ENCODE results near the gene CDH22.

CDH22 gene

DNA sequence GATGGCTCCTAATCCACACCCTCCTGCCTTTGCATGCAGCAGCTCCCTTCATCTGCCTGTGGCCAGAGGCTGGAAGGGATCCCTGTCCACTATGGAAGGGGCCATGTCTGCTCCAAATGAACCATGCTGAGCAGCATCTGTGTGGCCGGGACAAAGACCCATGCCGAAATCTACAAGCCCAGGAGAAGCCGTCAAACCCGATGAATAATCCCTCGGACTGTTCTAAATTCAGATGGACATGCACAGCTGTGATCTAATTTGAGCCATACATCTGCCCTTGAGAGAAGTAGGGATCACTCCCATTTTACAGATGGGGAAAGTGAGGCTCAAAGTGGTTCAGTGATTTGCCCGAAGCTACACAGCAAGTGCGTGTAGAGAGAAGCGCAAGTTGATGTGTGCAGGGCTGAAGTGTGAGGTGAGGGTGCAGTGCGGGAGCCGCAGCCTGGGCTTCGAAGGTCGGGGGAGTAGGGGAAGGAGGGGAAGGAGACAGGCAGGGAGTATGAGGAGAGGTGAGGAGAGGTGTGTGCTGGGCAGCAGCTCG, 22.6 kb upstream of the CDH22 start:
- Histone ChIP-seq H3K27ac (ENCODE audit: low read depth, low read length) (no peak overlapping the region), H3K9me3 (ENCODE audit: control insufficient read depth, insufficient read depth, low read length) (no peaks in the 10 kb centered on the region), H3K9ac (ENCODE audit: low read depth, low read length) (no peak overlapping the region), H3K27me3 (ENCODE audit: control insufficient read depth, insufficient read depth, low read length) (peaks cover 3% of the 10 kb centered on the region; the same call in 1 of the 2 replicates), H3K4me1 (ENCODE audit: control insufficient read depth, insufficient read depth, low read length) (peaks cover 14% of the 10 kb centered on the region), H3K36me3 (ENCODE audit: control insufficient read depth, insufficient read depth, low read length) (no peaks in the 10 kb centered on the region), H3K4me3 (ENCODE audit: low read depth, low read length) (no peak overlapping the region)

DNA sequence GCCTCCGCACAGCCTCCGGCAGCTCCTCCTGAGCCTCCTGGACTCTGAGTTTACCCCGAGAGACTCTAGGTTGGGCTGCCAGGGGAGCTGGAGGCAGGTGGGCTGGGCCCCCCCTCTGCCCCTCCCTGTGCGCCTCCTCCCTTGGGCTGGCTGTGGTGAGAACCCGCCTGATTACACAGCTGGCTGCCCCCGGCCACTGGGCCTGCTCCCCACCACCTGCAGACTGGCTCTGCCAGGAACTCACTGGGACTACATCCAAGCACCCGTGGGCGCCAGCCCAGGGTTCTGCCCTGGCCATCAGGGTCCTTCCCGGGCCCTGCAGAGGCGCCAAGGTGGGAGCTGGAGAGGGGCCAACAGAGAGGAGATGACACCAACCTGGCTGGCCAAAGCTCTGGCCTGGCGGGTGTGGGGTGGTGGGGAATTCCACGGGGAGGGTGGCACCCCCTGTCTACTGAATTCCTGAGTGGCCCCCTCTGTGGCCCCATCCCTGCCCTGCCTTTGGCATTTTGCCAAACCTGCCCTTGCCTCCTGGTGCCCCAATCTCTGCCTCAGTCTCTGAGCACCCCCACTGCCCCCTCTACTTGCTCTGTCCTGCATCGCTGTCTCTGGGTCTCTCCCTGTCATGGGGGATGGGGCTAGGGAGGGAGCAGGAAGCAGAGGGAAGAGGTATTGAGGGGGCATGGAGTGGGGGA, 21.9 kb upstream of the CDH22 start:
- Histone ChIP-seq H3K27me3 (ENCODE audit: control insufficient read depth, insufficient read depth, low read length) (no peaks in the 10 kb centered on the region), H3K9me3 (ENCODE audit: control insufficient read depth, insufficient read depth, low read length) (no peaks in the 10 kb centered on the region), H3K9ac (ENCODE audit: low read depth, low read length) (no peak overlapping the region), H3K4me1 (ENCODE audit: control insufficient read depth, insufficient read depth, low read length) (peaks cover 14% of the 10 kb centered on the region), H3K36me3 (ENCODE audit: control insufficient read depth, insufficient read depth, low read length) (no peaks in the 10 kb centered on the region), H3K4me3 (ENCODE audit: low read depth, low read length) (no peak overlapping the region), H3K27ac (ENCODE audit: low read depth, low read length) (no peak overlapping the region)

DNA sequence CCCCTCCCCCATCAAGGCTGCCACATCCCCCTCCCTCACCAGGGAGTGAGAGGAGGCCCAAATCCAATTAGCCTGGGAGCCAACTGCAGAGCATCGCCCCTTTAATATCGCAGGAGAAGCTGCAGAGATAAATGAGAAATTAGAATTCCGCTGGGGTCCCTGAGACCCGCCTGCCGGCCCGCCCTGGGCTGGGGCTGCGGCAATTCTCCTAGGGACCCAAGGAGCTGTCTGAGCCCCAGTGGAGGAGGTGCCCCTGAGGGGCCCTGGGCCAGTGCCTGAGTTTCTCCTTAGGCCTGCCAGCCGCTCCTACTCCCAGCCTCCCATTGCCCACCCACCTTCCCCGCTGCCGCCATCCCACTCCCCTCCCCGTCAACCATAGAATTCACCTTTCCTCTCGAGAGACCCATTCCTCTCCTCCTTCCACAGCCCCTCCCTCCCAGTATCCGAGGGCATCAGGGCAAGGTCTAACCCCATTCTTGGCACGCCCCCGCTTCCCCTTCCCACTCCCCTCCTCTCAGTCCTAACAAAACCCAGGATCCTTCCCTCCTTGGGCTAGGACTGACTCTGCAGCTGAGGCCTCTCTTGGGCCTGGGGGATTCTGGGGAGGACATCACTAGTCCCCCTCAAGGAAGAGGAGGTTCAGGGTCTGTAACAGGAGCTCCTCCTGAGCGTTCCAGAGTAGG, 20.0 kb upstream of the CDH22 start:
- H3K4me3 ChIP-seq (ENCODE audit: low read depth, low read length), result no peak overlapping the region
- H3K4me1 ChIP-seq (ENCODE audit: control insufficient read depth, insufficient read depth, low read length), result peaks cover 5% of the 10 kb centered on the region; the same call in 1 of the 2 replicates
- no peaks in the 10 kb centered on the region for H3K36me3 ChIP-seq (ENCODE audit: control insufficient read depth, insufficient read depth, low read length)
- no peaks in the 10 kb centered on the region for H3K9me3 ChIP-seq (ENCODE audit: control insufficient read depth, insufficient read depth, low read length)
- no peak overlapping the region for H3K27ac ChIP-seq (ENCODE audit: low read depth, low read length)
- no peak overlapping the region for H3K9ac ChIP-seq (ENCODE audit: low read depth, low read length)
- H3K27me3 ChIP-seq (ENCODE audit: control insufficient read depth, insufficient read depth, low read length), result no peaks in the 10 kb centered on the region

DNA sequence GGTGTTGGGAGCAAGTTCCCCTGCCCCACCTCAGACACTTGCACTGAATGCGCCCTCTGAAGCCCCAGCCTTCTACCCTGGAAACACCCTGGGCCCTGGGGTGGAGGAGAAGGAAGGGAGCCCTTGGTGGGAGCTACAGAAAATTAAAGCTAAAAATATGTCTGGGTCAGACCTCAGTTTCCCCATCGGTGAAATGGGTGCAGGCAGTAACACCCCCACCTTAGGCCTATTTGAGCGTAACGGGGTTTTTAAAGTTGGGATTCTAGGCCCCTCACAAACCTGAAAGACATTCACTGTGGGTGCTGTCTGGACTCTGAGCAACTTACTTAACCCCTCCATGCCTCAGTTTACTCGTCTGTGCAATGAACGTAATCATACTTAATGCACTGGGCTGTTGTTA, 19.3 kb upstream of the CDH22 start:
- no peaks in the 10 kb centered on the region for H3K9me3 ChIP-seq (ENCODE audit: control insufficient read depth, insufficient read depth, low read length)
- H3K27ac ChIP-seq (ENCODE audit: low read depth, low read length), result no peak overlapping the region
- H3K4me1 ChIP-seq (ENCODE audit: control insufficient read depth, insufficient read depth, low read length), result peaks cover 3% of the 10 kb centered on the region; the same call in 1 of the 2 replicates
- no peak overlapping the region for H3K9ac ChIP-seq (ENCODE audit: low read depth, low read length)
- no peaks in the 10 kb centered on the region for H3K36me3 ChIP-seq (ENCODE audit: control insufficient read depth, insufficient read depth, low read length)
- no peak overlapping the region for H3K4me3 ChIP-seq (ENCODE audit: low read depth, low read length)
- no peaks in the 10 kb centered on the region for H3K27me3 ChIP-seq (ENCODE audit: control insufficient read depth, insufficient read depth, low read length)

DNA sequence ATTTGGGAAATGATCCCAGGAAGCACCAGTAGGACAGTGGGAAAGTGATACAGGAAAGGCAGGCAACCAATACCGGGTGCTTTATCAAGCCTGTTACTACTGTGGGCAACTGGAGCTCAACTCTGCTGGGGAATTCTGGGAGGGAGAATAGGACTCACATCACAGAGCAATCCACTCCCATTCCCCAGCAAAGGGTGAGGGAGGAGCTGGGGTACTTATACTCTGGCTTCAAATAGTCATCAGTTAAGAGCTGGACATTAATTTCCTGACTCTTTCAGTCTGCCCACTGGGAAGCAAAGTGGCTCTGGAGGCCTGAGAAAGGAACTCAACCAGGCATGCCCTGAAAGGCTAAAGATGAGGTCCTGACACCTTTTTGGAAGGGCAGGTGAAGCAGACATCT, 17.5 kb upstream of the CDH22 start:
- Histone ChIP-seq H3K9ac (ENCODE audit: low read depth, low read length) (no peak overlapping the region), H3K9me3 (ENCODE audit: control insufficient read depth, insufficient read depth, low read length) (no peaks in the 10 kb centered on the region), H3K27ac (ENCODE audit: low read depth, low read length) (no peak overlapping the region), H3K36me3 (ENCODE audit: control insufficient read depth, insufficient read depth, low read length) (no peaks in the 10 kb centered on the region), H3K4me1 (ENCODE audit: control insufficient read depth, insufficient read depth, low read length) (no peaks in the 10 kb centered on the region; the same call in 1 of the 2 replicates), H3K4me3 (ENCODE audit: low read depth, low read length) (no peak overlapping the region), H3K27me3 (ENCODE audit: control insufficient read depth, insufficient read depth, low read length) (no peaks in the 10 kb centered on the region)

DNA sequence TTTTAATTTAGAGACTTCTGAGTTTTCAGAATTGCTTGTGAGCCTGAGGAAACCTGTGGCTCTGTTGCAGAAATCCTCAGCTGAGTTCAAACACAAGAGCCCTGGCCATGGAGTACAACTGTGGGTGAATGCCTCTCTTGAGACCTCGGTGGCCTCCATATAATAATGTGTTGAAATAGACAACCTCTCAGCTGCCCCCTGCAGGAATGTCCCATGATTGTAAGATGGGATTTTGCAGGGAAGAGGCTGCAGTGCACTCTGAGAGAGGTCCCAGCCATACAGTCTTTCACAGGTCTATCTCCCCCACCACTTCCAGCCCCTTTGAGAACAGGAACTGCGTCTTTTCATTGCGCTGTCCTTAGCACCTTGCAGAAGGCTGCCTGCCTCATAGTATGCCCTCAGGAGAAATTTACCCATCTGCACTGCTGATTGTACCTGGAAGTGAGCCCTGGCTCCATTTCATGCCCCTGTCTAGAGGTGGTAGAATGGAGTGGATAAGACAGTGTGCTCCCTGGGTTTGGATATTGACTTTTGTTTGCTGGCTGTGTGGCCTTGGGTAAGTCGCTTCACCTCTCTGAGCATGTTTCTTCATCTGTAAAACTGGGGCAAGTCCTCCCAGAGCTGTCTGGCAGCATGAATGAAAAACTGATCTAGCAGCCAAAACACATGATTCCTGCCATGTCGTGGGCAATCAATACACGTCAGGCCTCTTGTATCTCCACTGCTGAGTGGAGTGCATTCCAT, 16.8 kb upstream of the CDH22 start:
- Histone ChIP-seq H3K4me1 (ENCODE audit: control insufficient read depth, insufficient read depth, low read length) (no peaks in the 10 kb centered on the region), H3K27me3 (ENCODE audit: control insufficient read depth, insufficient read depth, low read length) (no peaks in the 10 kb centered on the region), H3K27ac (ENCODE audit: low read depth, low read length) (no peak overlapping the region), H3K9ac (ENCODE audit: low read depth, low read length) (no peak overlapping the region), H3K36me3 (ENCODE audit: control insufficient read depth, insufficient read depth, low read length) (no peaks in the 10 kb centered on the region), H3K9me3 (ENCODE audit: control insufficient read depth, insufficient read depth, low read length) (no peaks in the 10 kb centered on the region), H3K4me3 (ENCODE audit: low read depth, low read length) (no peak overlapping the region)

DNA sequence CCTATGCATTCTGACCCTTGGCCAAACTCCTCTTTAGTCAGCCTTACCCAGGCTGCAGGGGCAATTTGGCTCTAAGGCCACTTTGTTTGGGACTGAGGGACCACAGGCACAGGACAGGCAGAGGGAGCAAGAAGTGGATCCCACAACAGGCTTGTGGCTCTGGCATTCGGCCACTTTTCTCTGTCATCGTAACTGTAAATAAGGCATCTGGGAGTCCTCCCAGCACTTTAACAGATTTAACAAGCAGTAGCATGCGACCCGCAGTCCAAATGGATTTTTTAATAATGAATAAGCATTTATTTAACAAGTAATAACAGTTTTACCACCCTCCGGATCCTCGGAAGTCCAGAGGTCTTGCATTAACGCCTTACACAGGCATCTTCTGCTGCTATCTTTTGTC, 16.1 kb upstream of the CDH22 start:
- H3K27ac ChIP-seq (ENCODE audit: low read depth, low read length), result no peak overlapping the region
- H3K36me3 ChIP-seq (ENCODE audit: control insufficient read depth, insufficient read depth, low read length), result no peaks in the 10 kb centered on the region
- no peaks in the 10 kb centered on the region for H3K4me1 ChIP-seq (ENCODE audit: control insufficient read depth, insufficient read depth, low read length)
- H3K9ac ChIP-seq (ENCODE audit: low read depth, low read length), result no peak overlapping the region
- H3K4me3 ChIP-seq (ENCODE audit: low read depth, low read length), result no peak overlapping the region
- no peaks in the 10 kb centered on the region for H3K9me3 ChIP-seq (ENCODE audit: control insufficient read depth, insufficient read depth, low read length)
- H3K27me3 ChIP-seq (ENCODE audit: control insufficient read depth, insufficient read depth, low read length), result no peaks in the 10 kb centered on the region

DNA sequence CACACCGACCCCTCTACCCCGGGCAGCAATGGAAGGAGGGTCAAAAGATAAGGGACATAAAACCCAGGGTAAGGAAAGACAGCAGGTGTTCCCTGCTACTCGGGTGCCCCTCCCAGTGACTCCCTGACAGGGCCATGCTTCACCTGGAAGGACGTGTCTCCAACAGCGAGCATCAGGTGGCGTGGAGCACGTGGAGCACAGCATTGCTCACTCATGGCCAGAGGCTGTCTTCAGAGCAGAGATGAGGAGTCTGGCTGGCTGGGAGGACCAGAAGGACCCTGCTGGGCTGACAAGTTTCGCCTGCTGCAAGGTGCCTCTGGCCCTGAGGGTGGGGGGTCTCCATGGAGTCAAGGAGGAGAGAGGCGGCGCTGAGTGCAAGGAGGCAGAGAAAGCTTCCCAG, 15.3 kb upstream of the CDH22 start:
- Histone ChIP-seq H3K9ac (ENCODE audit: low read depth, low read length) (no peak overlapping the region), H3K36me3 (ENCODE audit: control insufficient read depth, insufficient read depth, low read length) (no peaks in the 10 kb centered on the region), H3K27me3 (ENCODE audit: control insufficient read depth, insufficient read depth, low read length) (no peaks in the 10 kb centered on the region), H3K9me3 (ENCODE audit: control insufficient read depth, insufficient read depth, low read length) (no peaks in the 10 kb centered on the region), H3K27ac (ENCODE audit: low read depth, low read length) (no peak overlapping the region), H3K4me1 (ENCODE audit: control insufficient read depth, insufficient read depth, low read length) (no peaks in the 10 kb centered on the region), H3K4me3 (ENCODE audit: low read depth, low read length) (no peak overlapping the region)

DNA sequence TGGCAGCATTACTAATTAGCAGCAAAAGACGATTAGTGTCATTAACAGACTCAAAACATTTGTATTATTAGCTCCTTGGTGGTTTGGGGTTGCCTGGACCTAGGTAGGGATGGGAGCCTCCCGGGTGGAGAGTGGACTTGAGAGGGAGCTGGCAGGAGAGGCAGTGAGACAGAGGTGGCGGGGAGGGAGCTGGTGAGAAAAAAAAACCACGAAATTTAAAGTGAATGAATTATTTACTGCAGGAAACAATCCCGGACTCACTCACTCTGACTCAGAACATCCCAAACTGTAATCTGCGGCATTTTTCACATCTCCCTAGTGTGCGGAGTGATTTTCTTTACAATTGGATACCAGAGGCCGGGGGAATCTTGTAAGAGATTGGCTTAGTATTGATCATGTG, 14.3 kb upstream of the CDH22 start:
- Histone ChIP-seq H3K9me3 (ENCODE audit: control insufficient read depth, insufficient read depth, low read length) (no peaks in the 10 kb centered on the region), H3K4me1 (ENCODE audit: control insufficient read depth, insufficient read depth, low read length) (no peaks in the 10 kb centered on the region), H3K36me3 (ENCODE audit: control insufficient read depth, insufficient read depth, low read length) (no peaks in the 10 kb centered on the region), H3K4me3 (ENCODE audit: low read depth, low read length) (no peak overlapping the region), H3K9ac (ENCODE audit: low read depth, low read length) (no peak overlapping the region), H3K27me3 (ENCODE audit: control insufficient read depth, insufficient read depth, low read length) (no peaks in the 10 kb centered on the region), H3K27ac (ENCODE audit: low read depth, low read length) (no peak overlapping the region)

DNA sequence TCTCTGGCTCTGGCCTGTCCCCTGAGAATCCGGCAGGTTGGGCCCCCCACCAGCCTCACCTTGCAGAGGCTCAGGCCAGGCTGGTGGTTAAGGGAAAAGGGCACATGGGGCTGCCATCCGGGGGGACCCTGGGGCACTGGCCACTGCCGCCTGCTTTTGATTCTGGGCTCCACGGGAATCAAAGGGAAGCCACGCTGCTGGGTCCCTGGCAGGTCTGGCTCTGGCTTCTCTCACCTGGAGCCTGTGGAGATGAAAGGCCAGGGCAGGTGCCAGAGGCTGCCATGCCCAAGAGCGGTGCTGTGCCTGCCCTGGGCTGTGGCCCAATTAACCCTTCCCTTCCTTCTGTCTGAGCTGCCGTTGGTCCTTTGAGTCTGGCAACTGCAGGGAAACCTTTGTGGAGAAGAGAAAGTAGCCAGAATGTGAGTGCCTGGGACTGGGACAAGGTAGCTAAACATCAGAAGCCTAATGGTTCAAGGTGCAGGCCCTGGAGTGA, 9.4 kb upstream of the CDH22 start:
- no peaks in the 10 kb centered on the region for H3K9me3 ChIP-seq (ENCODE audit: control insufficient read depth, insufficient read depth, low read length)
- H3K27ac ChIP-seq (ENCODE audit: low read depth, low read length), result no peak overlapping the region
- peaks cover 36% of the 10 kb centered on the region for H3K27me3 ChIP-seq (ENCODE audit: control insufficient read depth, insufficient read depth, low read length)
- H3K36me3 ChIP-seq (ENCODE audit: control insufficient read depth, insufficient read depth, low read length), result no peaks in the 10 kb centered on the region
- H3K4me1 ChIP-seq (ENCODE audit: control insufficient read depth, insufficient read depth, low read length), result no peaks in the 10 kb centered on the region
- no peak overlapping the region for H3K4me3 ChIP-seq (ENCODE audit: low read depth, low read length)
- H3K9ac ChIP-seq (ENCODE audit: low read depth, low read length), result no peak overlapping the region
